ENCODE results near the gene FRMD1. TPM values are rescaled to one million over a fixed set of nuclear protein-coding genes. Genes with fewer than 3 reads are reported as not detected.

Gene FRMD1
- total and polyA plus RNA-seq, 2 of the 8 experiments (the other 6 are each of a cell fraction or from before 2014, with no cell fraction given): 0.36 TPM; not detected in 1

DNA sequence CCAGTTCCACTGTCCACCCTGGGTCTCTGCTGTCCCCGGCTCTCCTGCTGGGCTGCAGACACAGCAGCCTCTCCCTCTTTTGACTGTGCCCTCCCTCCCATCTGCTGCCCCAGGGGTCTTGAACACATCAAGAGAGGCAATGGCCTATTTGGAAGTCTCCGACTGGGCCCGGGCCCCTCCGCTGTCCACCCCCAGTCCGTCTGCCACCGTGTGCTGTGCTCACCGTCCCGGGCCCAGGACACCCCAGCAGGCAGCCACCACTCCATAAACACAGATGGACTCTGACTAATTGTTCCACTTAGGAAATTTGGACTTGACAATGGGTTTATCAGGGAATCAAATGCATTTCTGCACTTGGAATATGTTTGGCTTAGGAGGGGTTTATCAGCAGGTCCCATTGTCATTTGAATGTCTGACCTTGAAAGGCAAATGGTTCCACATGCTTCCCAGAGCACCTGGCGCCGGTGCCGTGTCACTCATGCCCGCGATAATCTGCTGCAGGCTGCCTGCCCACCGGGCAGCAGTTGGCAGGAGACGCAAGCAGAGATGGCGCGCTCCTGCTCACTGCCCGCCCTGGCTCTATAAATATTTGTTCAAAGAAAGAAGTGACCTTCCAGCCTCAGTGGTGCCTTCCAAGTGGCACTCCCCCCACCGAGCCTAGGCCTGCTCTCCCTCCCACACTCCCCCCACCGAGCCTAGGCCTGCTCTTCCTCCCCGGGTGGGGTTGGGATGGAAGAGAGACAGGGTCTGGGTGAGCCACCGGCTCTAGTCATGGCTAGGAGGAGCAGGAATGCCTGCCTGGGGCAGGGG is 18.8 kb upstream of the FRMD1 start (continued):
- TF ChIP-seq, protein P1, sequence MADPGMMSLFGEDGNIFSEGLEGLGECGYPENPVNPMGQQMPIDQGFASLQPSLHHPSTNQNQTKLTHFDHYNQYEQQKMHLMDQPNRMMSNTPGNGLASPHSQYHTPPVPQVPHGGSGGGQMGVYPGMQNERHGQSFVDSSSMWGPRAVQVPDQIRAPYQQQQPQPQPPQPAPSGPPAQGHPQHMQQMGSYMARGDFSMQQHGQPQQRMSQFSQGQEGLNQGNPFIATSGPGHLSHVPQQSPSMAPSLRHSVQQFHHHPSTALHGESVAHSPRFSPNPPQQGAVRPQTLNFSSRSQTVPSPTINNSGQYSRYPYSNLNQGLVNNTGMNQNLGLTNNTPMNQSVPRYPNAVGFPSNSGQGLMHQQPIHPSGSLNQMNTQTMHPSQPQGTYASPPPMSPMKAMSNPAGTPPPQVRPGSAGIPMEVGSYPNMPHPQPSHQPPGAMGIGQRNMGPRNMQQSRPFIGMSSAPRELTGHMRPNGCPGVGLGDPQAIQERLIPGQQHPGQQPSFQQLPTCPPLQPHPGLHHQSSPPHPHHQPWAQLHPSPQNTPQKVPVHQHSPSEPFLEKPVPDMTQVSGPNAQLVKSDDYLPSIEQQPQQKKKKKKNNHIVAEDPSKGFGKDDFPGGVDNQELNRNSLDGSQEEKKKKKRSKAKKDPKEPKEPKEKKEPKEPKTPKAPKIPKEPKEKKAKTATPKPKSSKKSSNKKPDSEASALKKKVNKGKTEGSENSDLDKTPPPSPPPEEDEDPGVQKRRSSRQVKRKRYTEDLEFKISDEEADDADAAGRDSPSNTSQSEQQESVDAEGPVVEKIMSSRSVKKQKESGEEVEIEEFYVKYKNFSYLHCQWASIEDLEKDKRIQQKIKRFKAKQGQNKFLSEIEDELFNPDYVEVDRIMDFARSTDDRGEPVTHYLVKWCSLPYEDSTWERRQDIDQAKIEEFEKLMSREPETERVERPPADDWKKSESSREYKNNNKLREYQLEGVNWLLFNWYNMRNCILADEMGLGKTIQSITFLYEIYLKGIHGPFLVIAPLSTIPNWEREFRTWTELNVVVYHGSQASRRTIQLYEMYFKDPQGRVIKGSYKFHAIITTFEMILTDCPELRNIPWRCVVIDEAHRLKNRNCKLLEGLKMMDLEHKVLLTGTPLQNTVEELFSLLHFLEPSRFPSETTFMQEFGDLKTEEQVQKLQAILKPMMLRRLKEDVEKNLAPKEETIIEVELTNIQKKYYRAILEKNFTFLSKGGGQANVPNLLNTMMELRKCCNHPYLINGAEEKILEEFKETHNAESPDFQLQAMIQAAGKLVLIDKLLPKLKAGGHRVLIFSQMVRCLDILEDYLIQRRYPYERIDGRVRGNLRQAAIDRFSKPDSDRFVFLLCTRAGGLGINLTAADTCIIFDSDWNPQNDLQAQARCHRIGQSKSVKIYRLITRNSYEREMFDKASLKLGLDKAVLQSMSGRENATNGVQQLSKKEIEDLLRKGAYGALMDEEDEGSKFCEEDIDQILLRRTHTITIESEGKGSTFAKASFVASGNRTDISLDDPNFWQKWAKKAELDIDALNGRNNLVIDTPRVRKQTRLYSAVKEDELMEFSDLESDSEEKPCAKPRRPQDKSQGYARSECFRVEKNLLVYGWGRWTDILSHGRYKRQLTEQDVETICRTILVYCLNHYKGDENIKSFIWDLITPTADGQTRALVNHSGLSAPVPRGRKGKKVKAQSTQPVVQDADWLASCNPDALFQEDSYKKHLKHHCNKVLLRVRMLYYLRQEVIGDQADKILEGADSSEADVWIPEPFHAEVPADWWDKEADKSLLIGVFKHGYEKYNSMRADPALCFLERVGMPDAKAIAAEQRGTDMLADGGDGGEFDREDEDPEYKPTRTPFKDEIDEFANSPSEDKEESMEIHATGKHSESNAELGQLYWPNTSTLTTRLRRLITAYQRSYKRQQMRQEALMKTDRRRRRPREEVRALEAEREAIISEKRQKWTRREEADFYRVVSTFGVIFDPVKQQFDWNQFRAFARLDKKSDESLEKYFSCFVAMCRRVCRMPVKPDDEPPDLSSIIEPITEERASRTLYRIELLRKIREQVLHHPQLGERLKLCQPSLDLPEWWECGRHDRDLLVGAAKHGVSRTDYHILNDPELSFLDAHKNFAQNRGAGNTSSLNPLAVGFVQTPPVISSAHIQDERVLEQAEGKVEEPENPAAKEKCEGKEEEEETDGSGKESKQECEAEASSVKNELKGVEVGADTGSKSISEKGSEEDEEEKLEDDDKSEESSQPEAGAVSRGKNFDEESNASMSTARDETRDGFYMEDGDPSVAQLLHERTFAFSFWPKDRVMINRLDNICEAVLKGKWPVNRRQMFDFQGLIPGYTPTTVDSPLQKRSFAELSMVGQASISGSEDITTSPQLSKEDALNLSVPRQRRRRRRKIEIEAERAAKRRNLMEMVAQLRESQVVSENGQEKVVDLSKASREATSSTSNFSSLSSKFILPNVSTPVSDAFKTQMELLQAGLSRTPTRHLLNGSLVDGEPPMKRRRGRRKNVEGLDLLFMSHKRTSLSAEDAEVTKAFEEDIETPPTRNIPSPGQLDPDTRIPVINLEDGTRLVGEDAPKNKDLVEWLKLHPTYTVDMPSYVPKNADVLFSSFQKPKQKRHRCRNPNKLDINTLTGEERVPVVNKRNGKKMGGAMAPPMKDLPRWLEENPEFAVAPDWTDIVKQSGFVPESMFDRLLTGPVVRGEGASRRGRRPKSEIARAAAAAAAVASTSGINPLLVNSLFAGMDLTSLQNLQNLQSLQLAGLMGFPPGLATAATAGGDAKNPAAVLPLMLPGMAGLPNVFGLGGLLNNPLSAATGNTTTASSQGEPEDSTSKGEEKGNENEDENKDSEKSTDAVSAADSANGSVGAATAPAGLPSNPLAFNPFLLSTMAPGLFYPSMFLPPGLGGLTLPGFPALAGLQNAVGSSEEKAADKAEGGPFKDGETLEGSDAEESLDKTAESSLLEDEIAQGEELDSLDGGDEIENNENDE (IDR thresholded peaks at IDR 0.05; ENCODE audit: insufficient replicate concordance, low read length): no peak
- TF ChIP-seq, protein P2, sequence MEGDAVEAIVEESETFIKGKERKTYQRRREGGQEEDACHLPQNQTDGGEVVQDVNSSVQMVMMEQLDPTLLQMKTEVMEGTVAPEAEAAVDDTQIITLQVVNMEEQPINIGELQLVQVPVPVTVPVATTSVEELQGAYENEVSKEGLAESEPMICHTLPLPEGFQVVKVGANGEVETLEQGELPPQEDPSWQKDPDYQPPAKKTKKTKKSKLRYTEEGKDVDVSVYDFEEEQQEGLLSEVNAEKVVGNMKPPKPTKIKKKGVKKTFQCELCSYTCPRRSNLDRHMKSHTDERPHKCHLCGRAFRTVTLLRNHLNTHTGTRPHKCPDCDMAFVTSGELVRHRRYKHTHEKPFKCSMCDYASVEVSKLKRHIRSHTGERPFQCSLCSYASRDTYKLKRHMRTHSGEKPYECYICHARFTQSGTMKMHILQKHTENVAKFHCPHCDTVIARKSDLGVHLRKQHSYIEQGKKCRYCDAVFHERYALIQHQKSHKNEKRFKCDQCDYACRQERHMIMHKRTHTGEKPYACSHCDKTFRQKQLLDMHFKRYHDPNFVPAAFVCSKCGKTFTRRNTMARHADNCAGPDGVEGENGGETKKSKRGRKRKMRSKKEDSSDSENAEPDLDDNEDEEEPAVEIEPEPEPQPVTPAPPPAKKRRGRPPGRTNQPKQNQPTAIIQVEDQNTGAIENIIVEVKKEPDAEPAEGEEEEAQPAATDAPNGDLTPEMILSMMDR (IDR thresholded peaks at IDR 0.05; ENCODE audit: control extremely low read depth in 1 of 3, insufficient read depth in 1 of 3, low read depth in 1 of 3, low read length in 3 of 3): no peak
